Activated gamma-delta T cell treated with anti-CD3 and anti-CD28 coated beads, Interleukin-2, amount 50 U/mL, for 16 hours (primary cell): ENCODE results near the gene TMEM17.

Experiments
- DNase-seq: peaks from one replicate; pipeline ENCODE4 v3.0.0-alpha.2; 2020; ENCODE audit warnings: low read depth

The TMEM17 gene

GRCh38 chr2:62511636-62512035, 5.6 kb upstream of the TMEM17 start:
- DNase-seq: no peak

GRCh38 chr2:62506421-62506750, 391 bp upstream of the TMEM17 start:
- no peak for DNase-seq

GRCh38 chr2:62505109-62505749, 766 bp downstream of the TMEM17 start:
- DNase-seq: no peak

- DNase-seq: no peak
Observed at GRCh38 chr2:62504657-62505056, 1.3 kb downstream of the TMEM17 start.

GRCh38 chr2:62501794-62502500, 4.0 kb downstream of the TMEM17 start:
- DNase-seq: no peak

GRCh38 chr2:62501069-62501468, 4.9 kb downstream of the TMEM17 start:
- DNase-seq: no peak

- DNase-seq: no peak
Observed at GRCh38 chr2:62499430-62500060, 6.5 kb downstream of the TMEM17 start.

GRCh38 chr2:62498739-62499138, 7.3 kb downstream of the TMEM17 start:
- DNase-seq: no peak

- DNase-seq: no peak
Observed at GRCh38 chr2:62495761-62496160, 10.2 kb downstream of the TMEM17 start.

- DNase-seq: no peak
Observed at GRCh38 chr2:62492048-62492447, 13.9 kb downstream of the TMEM17 start.

GRCh38 chr2:62489702-62490101, 16.3 kb downstream of the TMEM17 start:
- no peak for DNase-seq

- DNase-seq: no peak
Observed at GRCh38 chr2:62489162-62489561, 16.8 kb downstream of the TMEM17 start.

- no peak for DNase-seq
Observed at GRCh38 chr2:62486439-62486765, 19.6 kb downstream of the TMEM17 start.

- no peak for DNase-seq
Observed at GRCh38 chr2:62485761-62486438, 20.1 kb downstream of the TMEM17 start.

- no peak for DNase-seq
Observed at GRCh38 chr2:62482558-62483352, 23.2 kb downstream of the TMEM17 start.

GRCh38 chr2:62479917-62480316, 26.1 kb downstream of the TMEM17 start:
- DNase-seq: no peak

- DNase-seq: no peak
Observed at GRCh38 chr2:62478093-62478580, 27.9 kb downstream of the TMEM17 start.

GRCh38 chr2:62477573-62477972, 28.4 kb downstream of the TMEM17 start:
- DNase-seq: no peak

- DNase-seq: no peak
Observed at GRCh38 chr2:62475172-62476011, 30.6 kb downstream of the TMEM17 start.

GRCh38 chr2:62474176-62474575, 31.8 kb downstream of the TMEM17 start:
- no peak for DNase-seq

- no peak for DNase-seq
Observed at GRCh38 chr2:62473246-62473827, 32.7 kb downstream of the TMEM17 start.
